Transverse colon (tissue), 4 donors: ENCODE data around the gene RBM23. TPM values are rescaled to one million over a fixed set of nuclear protein-coding genes. Genes with fewer than 3 reads are reported as not detected.
A peak's percentile ranks its signal among the peaks of the same experiment; 100 is the strongest.

Source experiments
- DNase-seq: peaks from one replicate; pipeline ENCODE4 v3.0.0-alpha.2; 2019
- H3K27ac ChIP-seq, 4 donors: fragments of 200-600 bp; sonication (generic); 2 replicates each; pipeline ENCODE4 v1.5.1; 2016 to 2018; ENCODE audit warnings: inconsistent platforms in 4 of 4
- H3K27me3 ChIP-seq: fragments of 200-600 bp; sonication (generic); 2 replicates; pipeline ENCODE4 v1.5.1; 2017; ENCODE audit warnings: inconsistent platforms
- H3K36me3 ChIP-seq, 4 donors: fragments of 200-600 bp; sonication (generic); 2 replicates each; pipeline ENCODE4 v1.5.1; 2017 to 2019; ENCODE audit warnings: inconsistent platforms in 4 of 4
- H3K4me1 ChIP-seq, 4 donors: fragments of 200-600 bp; sonication (generic); 2 replicates each; pipeline ENCODE4 v1.5.1; 2017 to 2020; ENCODE audit warnings: inconsistent platforms in 4 of 4
- H3K4me3 ChIP-seq, 4 donors: fragments of 200-600 bp; sonication (generic); 1 replicate in 1 of 4; 2 replicates in 3 of 4; pipeline versions ENCODE4 v1.5.1 to v1.6.1; 2017 to 2019; ENCODE audit warnings: inconsistent platforms in 4 of 4
- H3K9me3 ChIP-seq, 2 donors: fragments of 200-600 bp; sonication (generic); 2 replicates each; pipeline ENCODE4 v1.5.1; 2017 to 2019; ENCODE audit warnings: inconsistent platforms in 2 of 2
- EP300 ChIP-seq: sonication (generic); formaldehyde crosslinking; IDR thresholded peaks from one replicate; pipeline ENCODE4 v1.6.1; 2017; ENCODE audit warnings: antibody characterized with exemption, low read depth
- POLR2A ChIP-seq: fragments of 450-650 bp; IDR thresholded peaks from one replicate; pipeline ENCODE4 v1.6.1; 2016; ENCODE audit warnings: antibody characterized with exemption, mild to moderate bottlenecking, moderate library complexity
- POLR2AphosphoS5 ChIP-seq, 3 donors: sonication (generic); formaldehyde crosslinking; IDR thresholded peaks; one replicate each; pipeline ENCODE4 v1.6.1; 2016; ENCODE audit warnings: antibody characterized with exemption in 3 of 3
- WGBS, 2 donors: methylation state at CpG; one replicate each; pipeline ENCODE4 v1.1.5; 2018; ENCODE audit warnings: low coverage in 1 of 2; 5-methylcytosine and 5-hydroxymethylcytosine counted together
- in situ Hi-C, 4 donors: fragments of 200-750 bp; cut with MboI; loops; one replicate each; pipeline versions ENCODE4 v1.15.0 to v1.15.1; 2017; ENCODE audit warnings: low sequenced_read_pairs in 3 of 4, low pct_ligation_motif_present in 1 of 4, low pct_unique_long_range_greater_than_20kb in 1 of 4
- intact Hi-C: fragments of 100-400 bp; cut with DNase I; formaldehyde crosslinking; loops from one replicate; pipeline ENCODE4 v1.15.1; 2023; ENCODE audit warnings: low total_unique reads
- total RNA-seq, 4 donors: library from RNA; depleted of rRNA; stranded (reverse); fragments of >200 nt; gene quantifications; one replicate each; pipeline ENCODE4 v1.1.0, GENCODE V29; 2016
- TF ChIP-seq, protein P1 (sequence below), 5 experiments: fragments of 200-600 bp in 3 of 5; fragments of 450-650 bp in 2 of 5; sonication (generic) in 3 of 5; IDR thresholded peaks; 1 replicate in 2 of 5; 2 replicates in 3 of 5; pipeline ENCODE4 v1.5.1; 2016 to 2017; ENCODE audit warnings: antibody characterized with exemption in 5 of 5, inconsistent platforms in 3 of 5, mild to moderate bottlenecking in 2 of 5, moderate library complexity in 1 of 5

The RBM23 gene
- total RNA-seq, 4 donors from 2014 or later = 96.4 to 186 (median 114) TPM

DNA sequence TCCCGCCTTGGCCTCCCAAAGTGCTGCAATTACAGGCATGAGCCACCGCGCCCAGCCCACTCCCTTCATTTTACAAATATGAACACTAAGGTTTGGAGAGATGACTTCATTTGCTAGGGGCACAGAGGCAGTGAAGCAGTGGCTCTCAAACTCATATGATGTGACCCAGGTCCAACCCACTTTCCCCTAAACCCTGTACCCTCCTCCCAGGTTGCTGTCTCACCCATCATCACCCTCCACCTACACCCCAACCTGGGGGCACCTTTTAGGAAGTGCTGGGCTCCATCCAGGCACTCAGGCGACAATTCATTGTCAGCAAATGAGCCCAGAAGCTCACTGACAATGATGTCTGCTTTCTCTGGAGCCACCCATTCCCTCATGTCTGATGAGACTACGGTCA is 4.8 kb upstream of the RBM23 start:
- H3K27me3 ChIP-seq = no peaks in the 10 kb centered on the region
- peaks cover 0 to 31% (median 10%) of the 10 kb centered on the region in 4 donors for H3K36me3 ChIP-seq
- in situ Hi-C loops (no loop called here), intact Hi-C loops (no loop called here)
- TF ChIP-seq POLR2A (no peak), EP300 (no peak), POLR2AphosphoS5 (IDR thresholded peaks at IDR 0.05) (no peak)
- TF ChIP-seq, protein P1, sequence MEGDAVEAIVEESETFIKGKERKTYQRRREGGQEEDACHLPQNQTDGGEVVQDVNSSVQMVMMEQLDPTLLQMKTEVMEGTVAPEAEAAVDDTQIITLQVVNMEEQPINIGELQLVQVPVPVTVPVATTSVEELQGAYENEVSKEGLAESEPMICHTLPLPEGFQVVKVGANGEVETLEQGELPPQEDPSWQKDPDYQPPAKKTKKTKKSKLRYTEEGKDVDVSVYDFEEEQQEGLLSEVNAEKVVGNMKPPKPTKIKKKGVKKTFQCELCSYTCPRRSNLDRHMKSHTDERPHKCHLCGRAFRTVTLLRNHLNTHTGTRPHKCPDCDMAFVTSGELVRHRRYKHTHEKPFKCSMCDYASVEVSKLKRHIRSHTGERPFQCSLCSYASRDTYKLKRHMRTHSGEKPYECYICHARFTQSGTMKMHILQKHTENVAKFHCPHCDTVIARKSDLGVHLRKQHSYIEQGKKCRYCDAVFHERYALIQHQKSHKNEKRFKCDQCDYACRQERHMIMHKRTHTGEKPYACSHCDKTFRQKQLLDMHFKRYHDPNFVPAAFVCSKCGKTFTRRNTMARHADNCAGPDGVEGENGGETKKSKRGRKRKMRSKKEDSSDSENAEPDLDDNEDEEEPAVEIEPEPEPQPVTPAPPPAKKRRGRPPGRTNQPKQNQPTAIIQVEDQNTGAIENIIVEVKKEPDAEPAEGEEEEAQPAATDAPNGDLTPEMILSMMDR (IDR thresholded peaks at IDR 0.05) = no peak
- H3K27ac ChIP-seq = no peak overlapping the region
- no peaks in the 10 kb centered on the region for H3K9me3 ChIP-seq
- no peak overlapping the region for H3K4me3 ChIP-seq
- 97% methylated on average over 5 of the region's 5 CpGs; no CpG with 5 or more reads in 1 of the 2 donors for WGBS, 2 donors
- no peak for DNase-seq
- peaks cover 9 to 36% (median 22%) of the 10 kb centered on the region in 4 donors for H3K4me1 ChIP-seq

DNA sequence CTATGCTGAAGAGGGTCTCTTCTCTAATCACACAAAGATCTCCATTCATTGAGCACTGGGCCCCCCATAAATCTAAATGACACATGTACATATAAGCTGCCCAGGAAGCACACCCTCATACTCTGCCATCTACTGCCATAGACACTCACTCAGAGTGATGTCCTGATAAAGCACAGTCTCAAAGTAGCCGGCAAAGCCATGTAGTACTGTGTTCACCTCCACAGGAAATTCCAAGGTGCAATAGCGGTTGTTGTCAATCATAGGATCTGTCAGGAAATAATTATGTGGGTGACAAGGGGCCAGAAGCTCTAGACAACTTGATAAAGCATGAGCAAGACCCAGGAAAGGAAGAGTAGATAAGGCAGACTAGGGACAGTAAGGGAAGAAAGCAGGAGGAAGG is 3.3 kb upstream of the RBM23 start:
- no peaks in the 10 kb centered on the region for H3K27me3 ChIP-seq
- in situ Hi-C loops = no loop called here
- 91% methylated on average over 2 of the region's 2 CpGs; no CpG with 5 or more reads in 1 of the 2 donors for WGBS, 2 donors
- DNase-seq = no peak
- TF ChIP-seq EP300 = no peak
- no peak overlapping the region for H3K4me3 ChIP-seq
- intact Hi-C loops = no loop called here
- peaks cover 7 to 29% (median 21%) of the 10 kb centered on the region in 4 donors for H3K4me1 ChIP-seq
- no peaks in the 10 kb centered on the region for H3K9me3 ChIP-seq
- peaks cover 0 to 31% (median 10%) of the 10 kb centered on the region in 4 donors for H3K36me3 ChIP-seq
- no peak overlapping the region for H3K27ac ChIP-seq

DNA sequence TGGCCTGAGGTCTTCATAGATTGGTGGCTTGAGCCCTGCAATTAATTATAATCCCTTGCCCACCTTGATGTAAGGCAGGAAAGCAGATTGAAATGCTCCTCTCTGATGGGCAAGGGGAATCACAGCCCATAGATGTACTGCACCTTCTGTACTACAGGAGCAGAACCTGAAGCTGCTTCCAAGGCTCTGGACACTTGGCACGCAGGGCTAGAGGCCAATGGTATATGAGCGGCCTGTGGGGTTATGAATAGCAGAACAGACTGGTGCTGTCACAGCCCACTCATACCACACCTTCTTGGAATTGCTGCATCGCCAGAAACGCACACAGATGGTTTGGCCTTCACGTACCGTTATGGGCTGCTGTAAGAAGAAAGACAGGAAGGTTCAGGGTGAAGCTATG is 1.7 kb upstream of the RBM23 start:
- peaks cover 11 to 30% (median 23%) of the 10 kb centered on the region in 4 donors for H3K4me1 ChIP-seq
- DNase-seq = no peak
- TF ChIP-seq POLR2A (no peak), EP300 (no peak), POLR2AphosphoS5 (IDR thresholded peaks at IDR 0.05) (no peak)
- TF ChIP-seq, protein P1 (IDR thresholded peaks at IDR 0.05) = no peak
- in situ Hi-C loops = no loop called here
- H3K36me3 ChIP-seq = peaks cover 0 to 31% (median 10%) of the 10 kb centered on the region in 4 donors
- WGBS, 2 donors = 89% methylated on average over 6 of the region's 6 CpGs; no CpG with 5 or more reads in 1 of the 2 donors
- H3K27ac ChIP-seq = no peak overlapping the region
- no peak overlapping the region for H3K4me3 ChIP-seq
- H3K27me3 ChIP-seq = no peaks in the 10 kb centered on the region
- intact Hi-C loops = no loop called here
- no peaks in the 10 kb centered on the region for H3K9me3 ChIP-seq

DNA sequence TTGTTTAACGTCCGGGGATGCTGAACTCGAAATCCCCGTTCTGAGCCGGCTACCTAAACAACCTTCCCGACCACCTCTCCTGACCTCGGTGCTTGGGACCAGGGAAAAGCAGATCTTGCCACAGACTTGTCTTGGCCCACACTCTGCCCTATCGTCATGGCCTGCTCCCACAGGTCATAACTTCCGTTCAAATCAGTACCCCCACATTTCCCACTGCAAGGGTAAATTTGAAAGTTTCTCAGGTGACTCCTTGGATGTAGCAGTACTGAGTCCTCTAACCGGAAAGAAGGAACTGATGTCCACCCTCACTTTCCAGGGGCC is 612 bp upstream of the RBM23 start:
- intact Hi-C loops = loop anchor here (5.0 kb wide), 1 partner anchor 47 kb away; the partner anchor contains the start of gene LRP10
- H3K27ac ChIP-seq = peak overlapping the region; percentile 84 to 100 (median 96)
- TF ChIP-seq, protein P1 (IDR thresholded peaks at IDR 0.05) = no peak
- TF ChIP-seq EP300 (no peak), POLR2A (no peak), POLR2AphosphoS5 (IDR thresholded peaks at IDR 0.05) (no peak)
- H3K9me3 ChIP-seq = no peaks in the 10 kb centered on the region
- H3K4me3 ChIP-seq = peak overlapping the region in 3 of 4 donors; percentile 22 to 39 (median 30)
- peaks cover 0 to 28% (median 9%) of the 10 kb centered on the region in 4 donors for H3K36me3 ChIP-seq
- in situ Hi-C loops = no loop called here
- H3K27me3 ChIP-seq = no peaks in the 10 kb centered on the region
- peaks cover 11 to 33% (median 23%) of the 10 kb centered on the region in 4 donors for H3K4me1 ChIP-seq
- 0 to 8% methylated on average over 3 to 10 of the region's 10 CpGs for WGBS, 2 donors
- DNase-seq = no peak
